ENCODE results near the gene KDM2B. TPM values are rescaled to one million over a fixed set of nuclear protein-coding genes. Genes with fewer than 3 reads are reported as not detected.

Gene KDM2B
- total and polyA plus RNA-seq, 10 of the 15 experiments (the other 5 are each of a cell fraction or from before 2014, with no cell fraction given), result 13.6 to 124 (median 40.4) TPM

DNA sequence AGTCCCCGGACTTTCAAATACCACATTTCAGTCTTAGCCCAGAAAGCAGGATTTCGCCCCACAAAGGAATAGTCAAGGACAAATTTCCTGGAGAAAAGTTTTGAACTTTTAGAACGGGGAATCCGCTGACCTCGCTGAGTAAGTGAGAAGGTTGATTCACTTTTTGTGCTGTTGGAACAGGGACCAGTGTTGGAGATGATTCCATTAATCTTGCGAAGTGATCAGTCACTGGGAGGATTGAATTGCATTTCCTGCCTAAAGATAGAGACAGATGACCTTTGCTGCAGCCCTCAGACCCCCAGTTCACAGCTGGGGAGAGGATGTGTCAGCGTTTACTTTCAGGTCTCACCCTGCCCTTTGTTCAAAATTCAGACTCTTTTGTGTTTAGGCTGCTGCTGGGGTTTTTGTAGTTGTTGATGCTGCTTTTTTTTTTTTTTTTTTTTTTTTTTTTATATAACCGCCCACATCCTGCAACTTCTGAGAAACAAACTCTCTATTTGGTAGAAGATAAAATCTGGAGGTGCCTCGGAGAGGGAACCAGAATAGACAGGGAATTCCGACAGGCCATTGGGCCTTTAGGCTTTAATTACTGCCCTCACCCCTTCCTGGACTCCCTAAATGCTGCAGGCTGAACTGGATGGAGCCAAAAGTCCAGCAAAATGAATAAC is 9.8 kb upstream of the KDM2B start (continued):
- TF ChIP-seq, protein P1, sequence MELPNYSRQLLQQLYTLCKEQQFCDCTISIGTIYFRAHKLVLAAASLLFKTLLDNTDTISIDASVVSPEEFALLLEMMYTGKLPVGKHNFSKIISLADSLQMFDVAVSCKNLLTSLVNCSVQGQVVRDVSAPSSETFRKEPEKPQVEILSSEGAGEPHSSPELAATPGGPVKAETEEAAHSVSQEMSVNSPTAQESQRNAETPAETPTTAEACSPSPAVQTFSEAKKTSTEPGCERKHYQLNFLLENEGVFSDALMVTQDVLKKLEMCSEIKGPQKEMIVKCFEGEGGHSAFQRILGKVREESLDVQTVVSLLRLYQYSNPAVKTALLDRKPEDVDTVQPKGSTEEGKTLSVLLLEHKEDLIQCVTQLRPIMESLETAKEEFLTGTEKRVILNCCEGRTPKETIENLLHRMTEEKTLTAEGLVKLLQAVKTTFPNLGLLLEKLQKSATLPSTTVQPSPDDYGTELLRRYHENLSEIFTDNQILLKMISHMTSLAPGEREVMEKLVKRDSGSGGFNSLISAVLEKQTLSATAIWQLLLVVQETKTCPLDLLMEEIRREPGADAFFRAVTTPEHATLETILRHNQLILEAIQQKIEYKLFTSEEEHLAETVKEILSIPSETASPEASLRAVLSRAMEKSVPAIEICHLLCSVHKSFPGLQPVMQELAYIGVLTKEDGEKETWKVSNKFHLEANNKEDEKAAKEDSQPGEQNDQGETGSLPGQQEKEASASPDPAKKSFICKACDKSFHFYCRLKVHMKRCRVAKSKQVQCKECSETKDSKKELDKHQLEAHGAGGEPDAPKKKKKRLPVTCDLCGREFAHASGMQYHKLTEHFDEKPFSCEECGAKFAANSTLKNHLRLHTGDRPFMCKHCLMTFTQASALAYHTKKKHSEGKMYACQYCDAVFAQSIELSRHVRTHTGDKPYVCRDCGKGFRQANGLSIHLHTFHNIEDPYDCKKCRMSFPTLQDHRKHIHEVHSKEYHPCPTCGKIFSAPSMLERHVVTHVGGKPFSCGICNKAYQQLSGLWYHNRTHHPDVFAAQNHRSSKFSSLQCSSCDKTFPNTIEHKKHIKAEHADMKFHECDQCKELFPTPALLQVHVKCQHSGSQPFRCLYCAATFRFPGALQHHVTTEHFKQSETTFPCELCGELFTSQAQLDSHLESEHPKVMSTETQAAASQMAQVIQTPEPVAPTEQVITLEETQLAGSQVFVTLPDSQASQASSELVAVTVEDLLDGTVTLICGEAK (IDR thresholded peaks at IDR 0.05; ENCODE audit: borderline replicate concordance), result peak; percentile 49; the same call in 1 of the 2 replicates
- TF ChIP-seq IRF4 (IDR thresholded peaks at IDR 0.05; ENCODE audit: low read depth, low read length) (peak; percentile 56; the same call in 1 of the 2 replicates), NR2C1 (IDR thresholded peaks at IDR 0.05) (peak; percentile 58; the same call in 1 of the 2 replicates), PAX5 (IDR thresholded peaks at IDR 0.05; ENCODE audit: borderline replicate concordance, low read depth, low read length) (0 out of 2 replicates have a peak, but pooled peaks have one; percentile 37), SKIL (IDR thresholded peaks at IDR 0.05; ENCODE audit: low read depth, poor library complexity, severe bottlenecking) (peak; percentile 71), CEBPB (IDR thresholded peaks at IDR 0.05; ENCODE audit: borderline replicate concordance in 1 of 2, low read depth in 2 of 2, low read length in 2 of 2) (no peak), ZNF384 (IDR thresholded peaks at IDR 0.05; ENCODE audit: borderline replicate concordance, low read depth, low read length) (peak; percentile 99), BCL11A (IDR thresholded peaks at IDR 0.05; ENCODE audit: low read depth, low read length) (0 out of 2 replicates have a peak, but pooled peaks have one; percentile 38), MLLT1 (IDR thresholded peaks at IDR 0.05) (0 out of 2 replicates have a peak, but pooled peaks have one; percentile 3), PAX8 (IDR thresholded peaks at IDR 0.05) (no peak), BHLHE40 (IDR thresholded peaks at IDR 0.05; ENCODE audit: borderline replicate concordance in 1 of 2, low read depth in 2 of 2, low read length in 1 of 2) (peak; percentile 28 to 58; a peak in 2 of 4 replicates), NR2F1 (conservative IDR thresholded peaks at IDR 0.05) (peak; percentile 96), FOXM1 (IDR thresholded peaks at IDR 0.05; ENCODE audit: low read depth, low read length) (peak; percentile 44; the same call in 1 of the 2 replicates), NR2C2 (IDR thresholded peaks at IDR 0.05; ENCODE audit: borderline replicate concordance, control insufficient read depth, insufficient read length, low read depth) (no peak), SMC3 (IDR thresholded peaks at IDR 0.05; ENCODE audit: borderline replicate concordance, low read length) (peak; percentile 11; the same call in 1 of the 2 replicates)

All from GM12878 (cell line).